ENCODE data around the gene JPH4.

JPH4 gene

DNA sequence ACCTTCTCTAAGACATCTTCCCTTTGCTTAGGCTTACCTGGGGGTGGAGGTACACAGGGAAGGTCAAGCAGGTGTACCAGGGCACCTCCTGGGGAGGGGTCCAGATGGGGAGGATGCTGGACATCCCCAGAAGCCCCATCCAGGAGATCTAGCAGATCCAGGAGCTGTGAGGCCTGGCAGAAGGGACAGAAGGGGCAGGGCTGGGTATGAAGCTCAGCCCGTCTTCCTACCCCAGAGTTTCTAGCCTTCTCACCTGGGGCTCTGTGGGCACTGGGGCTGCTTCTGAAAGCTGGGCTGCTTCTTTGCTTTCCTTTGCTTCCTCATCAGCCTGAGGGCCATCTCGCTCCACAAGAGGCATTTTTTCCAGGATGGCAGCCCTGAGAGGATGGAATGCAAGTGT lies 17.3 kb downstream of the JPH4 start:
- TF ChIP-seq, protein P1, sequence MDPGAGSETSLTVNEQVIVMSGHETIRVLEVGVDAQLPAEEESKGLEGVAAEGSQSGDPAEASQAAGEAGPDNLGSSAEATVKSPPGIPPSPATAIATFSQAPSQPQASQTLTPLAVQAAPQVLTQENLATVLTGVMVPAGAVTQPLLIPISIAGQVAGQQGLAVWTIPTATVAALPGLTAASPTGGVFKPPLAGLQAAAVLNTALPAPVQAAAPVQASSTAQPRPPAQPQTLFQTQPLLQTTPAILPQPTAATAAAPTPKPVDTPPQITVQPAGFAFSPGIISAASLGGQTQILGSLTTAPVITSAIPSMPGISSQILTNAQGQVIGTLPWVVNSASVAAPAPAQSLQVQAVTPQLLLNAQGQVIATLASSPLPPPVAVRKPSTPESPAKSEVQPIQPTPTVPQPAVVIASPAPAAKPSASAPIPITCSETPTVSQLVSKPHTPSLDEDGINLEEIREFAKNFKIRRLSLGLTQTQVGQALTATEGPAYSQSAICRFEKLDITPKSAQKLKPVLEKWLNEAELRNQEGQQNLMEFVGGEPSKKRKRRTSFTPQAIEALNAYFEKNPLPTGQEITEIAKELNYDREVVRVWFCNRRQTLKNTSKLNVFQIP (CRISPR knock-in tag; IDR thresholded peaks at IDR 0.05; ENCODE audit: borderline replicate concordance, low read depth) = no peak
- TF ChIP-seq ZFP30 (CRISPR knock-in tag; IDR thresholded peaks at IDR 0.05) (no peak), ZFP3 (CRISPR knock-in tag; IDR thresholded peaks at IDR 0.05) (no peak), ZNF70 (CRISPR knock-in tag; IDR thresholded peaks at IDR 0.05) (no peak), TOX (CRISPR knock-in tag; IDR thresholded peaks at IDR 0.05; ENCODE audit: borderline replicate concordance) (no peak)
- TF ChIP-seq, protein P2, sequence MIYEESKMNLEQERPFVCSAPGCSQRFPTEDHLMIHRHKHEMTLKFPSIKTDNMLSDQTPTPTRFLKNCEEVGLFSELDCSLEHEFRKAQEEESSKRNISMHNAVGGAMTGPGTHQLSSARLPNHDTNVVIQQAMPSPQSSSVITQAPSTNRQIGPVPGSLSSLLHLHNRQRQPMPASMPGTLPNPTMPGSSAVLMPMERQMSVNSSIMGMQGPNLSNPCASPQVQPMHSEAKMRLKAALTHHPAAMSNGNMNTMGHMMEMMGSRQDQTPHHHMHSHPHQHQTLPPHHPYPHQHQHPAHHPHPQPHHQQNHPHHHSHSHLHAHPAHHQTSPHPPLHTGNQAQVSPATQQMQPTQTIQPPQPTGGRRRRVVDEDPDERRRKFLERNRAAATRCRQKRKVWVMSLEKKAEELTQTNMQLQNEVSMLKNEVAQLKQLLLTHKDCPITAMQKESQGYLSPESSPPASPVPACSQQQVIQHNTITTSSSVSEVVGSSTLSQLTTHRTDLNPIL (CRISPR knock-in tag; IDR thresholded peaks at IDR 0.05; ENCODE audit: low read depth) = no peak
- ATAC-seq = no peak

DNA sequence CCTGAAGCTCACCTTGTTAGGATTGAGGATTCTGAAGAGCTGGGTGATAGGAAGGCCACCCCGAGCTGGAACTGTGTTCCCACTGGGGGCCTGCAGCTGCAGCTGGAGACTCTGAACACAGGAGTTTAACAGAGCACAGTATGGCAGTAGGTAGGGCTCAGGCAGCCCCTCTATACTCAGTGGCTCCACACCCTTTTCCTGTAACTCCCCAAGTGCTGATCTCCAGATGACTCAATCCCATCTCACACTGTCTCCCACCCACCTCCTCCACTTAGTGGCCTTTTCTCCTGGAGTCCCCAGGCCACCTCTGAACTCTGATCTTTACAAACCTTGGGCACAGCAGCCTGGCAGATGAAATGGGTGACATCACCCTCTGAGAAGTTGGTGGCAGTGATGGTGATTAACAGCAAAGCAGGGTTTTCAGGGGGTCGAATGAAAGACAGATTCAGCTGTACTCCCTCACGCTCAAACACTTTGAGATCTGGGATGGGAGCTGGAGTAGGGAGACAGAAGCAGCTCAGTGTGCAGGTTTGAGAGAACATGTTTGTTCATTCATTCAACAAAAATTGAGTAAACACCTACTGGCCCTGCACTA lies 18.6 kb downstream of the JPH4 start:
- TF ChIP-seq ARNTL (CRISPR knock-in tag; IDR thresholded peaks at IDR 0.05; ENCODE audit: borderline replicate concordance, low read depth) (no peak), TCF4 (CRISPR knock-in tag; IDR thresholded peaks at IDR 0.05; ENCODE audit: borderline replicate concordance) (no peak), ZC3H10 (CRISPR knock-in tag; IDR thresholded peaks at IDR 0.05) (no peak), ZNF8 (CRISPR knock-in tag; IDR thresholded peaks at IDR 0.05) (no peak)
- no peak for ATAC-seq

DNA sequence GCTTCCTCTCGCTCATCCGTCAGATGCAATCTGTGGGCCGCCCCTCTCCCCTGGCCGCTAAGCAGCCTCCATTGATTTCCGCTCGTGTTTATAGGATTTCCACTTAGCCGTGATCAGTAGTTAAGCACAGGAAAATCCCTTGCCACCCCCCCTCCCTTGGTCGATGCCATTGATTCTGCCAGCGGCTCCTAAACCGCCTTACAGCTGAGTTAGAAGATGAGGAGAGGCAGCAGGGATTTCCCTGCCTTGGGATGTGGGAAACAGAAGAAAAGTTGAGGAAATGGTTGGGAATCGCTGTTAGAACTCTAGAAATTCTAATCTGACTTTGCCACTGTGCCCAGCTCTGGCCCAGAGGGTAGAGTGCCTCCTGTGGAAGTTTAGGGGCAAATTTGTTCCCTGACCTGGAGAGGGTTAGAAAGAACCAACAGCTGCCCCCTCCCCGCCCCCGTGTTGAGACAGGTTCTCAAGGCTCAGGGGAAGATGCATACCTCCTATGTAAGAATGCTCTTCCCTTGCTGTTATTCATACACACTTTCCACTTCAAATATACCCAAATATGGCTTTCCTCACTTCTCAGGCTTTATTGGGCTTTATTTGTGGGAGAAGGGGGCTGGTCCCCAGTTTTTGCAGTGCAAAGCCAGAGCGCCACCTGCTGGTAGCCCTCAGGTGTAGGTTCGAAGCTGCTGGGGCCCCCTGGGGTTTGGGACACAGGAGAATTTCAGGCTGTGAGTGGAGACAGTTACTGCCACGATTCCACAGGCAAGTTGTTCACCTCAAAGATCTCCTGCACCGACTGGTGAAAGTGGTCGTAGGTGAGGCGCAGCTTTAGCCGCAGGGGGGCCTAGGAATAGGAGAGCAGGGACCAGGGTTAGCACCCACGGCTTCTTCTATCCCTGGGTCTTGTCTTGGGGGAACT lies 19.3 kb downstream of the JPH4 start:
- no peak for ATAC-seq

DNA sequence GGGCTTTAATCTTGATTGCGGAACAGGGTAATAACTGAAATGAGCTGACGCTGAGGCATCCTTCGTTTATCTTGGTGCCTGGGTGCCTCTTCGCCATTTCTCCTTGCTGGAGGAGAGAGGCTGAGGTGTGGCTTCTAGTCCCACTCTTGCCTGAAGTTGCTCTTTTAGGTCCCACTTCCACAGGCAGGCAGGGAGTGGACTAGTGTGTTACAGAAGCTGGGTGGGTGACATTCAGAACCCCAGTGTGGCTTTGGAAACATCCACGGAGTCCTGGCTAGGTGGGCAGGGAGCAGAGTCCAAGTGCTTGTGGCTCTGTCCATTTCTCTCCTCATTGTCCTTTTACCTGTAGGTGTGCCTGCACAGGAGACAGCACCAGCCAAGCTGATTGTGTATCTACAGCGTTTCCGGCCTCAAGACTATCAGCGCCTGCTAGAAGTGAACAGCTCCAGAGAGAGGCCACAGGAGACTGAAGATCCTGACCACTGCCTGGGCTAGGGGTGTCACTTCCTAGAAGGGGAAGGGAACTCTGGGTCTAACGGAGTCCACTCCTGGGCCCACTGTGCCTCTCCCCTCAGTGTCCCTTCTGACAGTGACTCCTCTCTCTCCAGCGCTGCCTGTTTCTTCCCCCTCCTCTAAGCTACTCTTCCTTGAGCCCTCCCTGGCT lies 20.1 kb downstream of the JPH4 start:
- TF ChIP-seq ZNF8 (CRISPR knock-in tag; IDR thresholded peaks at IDR 0.05) = no peak
- TF ChIP-seq OSR1 (CRISPR knock-in tag; IDR thresholded peaks at IDR 0.05) = no peak
- no peak for ATAC-seq

More for the DNA sequence above, 19.3 kb downstream of the JPH4 start:
- TF ChIP-seq RARB (CRISPR knock-in tag; IDR thresholded peaks at IDR 0.05) = no peak
- no peak for TF ChIP-seq ARNTL (CRISPR knock-in tag; IDR thresholded peaks at IDR 0.05; ENCODE audit: borderline replicate concordance, low read depth)
- no peak for TF ChIP-seq ISL1 (CRISPR knock-in tag; IDR thresholded peaks at IDR 0.05)
- no peak for TF ChIP-seq SNAI2 (CRISPR knock-in tag; IDR thresholded peaks at IDR 0.05)
- TF ChIP-seq ESRRG (CRISPR knock-in tag; IDR thresholded peaks at IDR 0.05) = no peak
- TF ChIP-seq TCF4 (CRISPR knock-in tag; IDR thresholded peaks at IDR 0.05; ENCODE audit: borderline replicate concordance) = no peak
- TF ChIP-seq ZFP3 (CRISPR knock-in tag; IDR thresholded peaks at IDR 0.05) = no peak
- TF ChIP-seq CSDC2 (CRISPR knock-in tag; IDR thresholded peaks at IDR 0.05) = no peak
- TF ChIP-seq, protein P1 (CRISPR knock-in tag; IDR thresholded peaks at IDR 0.05; ENCODE audit: borderline replicate concordance, low read depth) = no peak
- no peak for TF ChIP-seq PPARA (CRISPR knock-in tag; IDR thresholded peaks at IDR 0.05; ENCODE audit: borderline replicate concordance)

- ATAC-seq = no peak
- TF ChIP-seq, protein P3, sequence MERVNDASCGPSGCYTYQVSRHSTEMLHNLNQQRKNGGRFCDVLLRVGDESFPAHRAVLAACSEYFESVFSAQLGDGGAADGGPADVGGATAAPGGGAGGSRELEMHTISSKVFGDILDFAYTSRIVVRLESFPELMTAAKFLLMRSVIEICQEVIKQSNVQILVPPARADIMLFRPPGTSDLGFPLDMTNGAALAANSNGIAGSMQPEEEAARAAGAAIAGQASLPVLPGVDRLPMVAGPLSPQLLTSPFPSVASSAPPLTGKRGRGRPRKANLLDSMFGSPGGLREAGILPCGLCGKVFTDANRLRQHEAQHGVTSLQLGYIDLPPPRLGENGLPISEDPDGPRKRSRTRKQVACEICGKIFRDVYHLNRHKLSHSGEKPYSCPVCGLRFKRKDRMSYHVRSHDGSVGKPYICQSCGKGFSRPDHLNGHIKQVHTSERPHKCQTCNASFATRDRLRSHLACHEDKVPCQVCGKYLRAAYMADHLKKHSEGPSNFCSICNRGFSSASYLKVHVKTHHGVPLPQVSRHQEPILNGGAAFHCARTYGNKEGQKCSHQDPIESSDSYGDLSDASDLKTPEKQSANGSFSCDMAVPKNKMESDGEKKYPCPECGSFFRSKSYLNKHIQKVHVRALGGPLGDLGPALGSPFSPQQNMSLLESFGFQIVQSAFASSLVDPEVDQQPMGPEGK (CRISPR knock-in tag; IDR thresholded peaks at IDR 0.05; ENCODE audit: borderline replicate concordance) = no peak
- TF ChIP-seq ZNF70 (CRISPR knock-in tag; IDR thresholded peaks at IDR 0.05) (no peak), ZNF8 (CRISPR knock-in tag; IDR thresholded peaks at IDR 0.05) (no peak), CSDC2 (CRISPR knock-in tag; IDR thresholded peaks at IDR 0.05) (no peak), ARNTL (CRISPR knock-in tag; IDR thresholded peaks at IDR 0.05; ENCODE audit: borderline replicate concordance, low read depth) (no peak), ZFP30 (CRISPR knock-in tag; IDR thresholded peaks at IDR 0.05) (no peak)
These were observed 20.6 kb downstream of the JPH4 start for GRCh38 chr14:23557946-23558345.
